Measurements from ENCODE around the gene RNF144B.

Gene RNF144B

DNA sequence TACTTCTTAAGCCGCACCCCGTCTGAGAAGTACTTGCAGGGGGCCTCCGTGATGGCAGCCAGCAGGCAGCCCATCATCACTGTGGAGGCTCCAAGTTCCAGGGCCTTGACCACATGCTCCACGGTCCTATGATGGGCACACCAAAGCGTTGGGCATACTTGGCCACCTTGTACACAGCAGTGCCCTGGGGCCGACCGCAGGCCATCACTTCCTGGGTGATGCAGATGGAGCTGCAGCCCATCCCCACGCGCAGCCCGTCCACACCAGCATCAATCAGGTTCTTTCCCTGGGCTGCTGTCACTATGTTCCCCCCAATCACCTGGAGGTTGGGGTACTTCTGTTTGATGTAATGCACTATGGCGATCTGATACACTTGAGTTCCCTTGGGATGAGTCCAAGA, 19.8 kb upstream of the RNF144B start:
- ATAC-seq (ENCODE audit: low read depth) (no peak), DNase-seq (ENCODE audit: low spot score) (no peak)
- TF ChIP-seq, protein P1, sequence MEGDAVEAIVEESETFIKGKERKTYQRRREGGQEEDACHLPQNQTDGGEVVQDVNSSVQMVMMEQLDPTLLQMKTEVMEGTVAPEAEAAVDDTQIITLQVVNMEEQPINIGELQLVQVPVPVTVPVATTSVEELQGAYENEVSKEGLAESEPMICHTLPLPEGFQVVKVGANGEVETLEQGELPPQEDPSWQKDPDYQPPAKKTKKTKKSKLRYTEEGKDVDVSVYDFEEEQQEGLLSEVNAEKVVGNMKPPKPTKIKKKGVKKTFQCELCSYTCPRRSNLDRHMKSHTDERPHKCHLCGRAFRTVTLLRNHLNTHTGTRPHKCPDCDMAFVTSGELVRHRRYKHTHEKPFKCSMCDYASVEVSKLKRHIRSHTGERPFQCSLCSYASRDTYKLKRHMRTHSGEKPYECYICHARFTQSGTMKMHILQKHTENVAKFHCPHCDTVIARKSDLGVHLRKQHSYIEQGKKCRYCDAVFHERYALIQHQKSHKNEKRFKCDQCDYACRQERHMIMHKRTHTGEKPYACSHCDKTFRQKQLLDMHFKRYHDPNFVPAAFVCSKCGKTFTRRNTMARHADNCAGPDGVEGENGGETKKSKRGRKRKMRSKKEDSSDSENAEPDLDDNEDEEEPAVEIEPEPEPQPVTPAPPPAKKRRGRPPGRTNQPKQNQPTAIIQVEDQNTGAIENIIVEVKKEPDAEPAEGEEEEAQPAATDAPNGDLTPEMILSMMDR (IDR thresholded peaks at IDR 0.05; ENCODE audit: poor library complexity, severe bottlenecking) = no peak
- no peaks in the 10 kb centered on the region for H3K9me3 ChIP-seq (ENCODE audit: severe bottlenecking)
- H3K27ac ChIP-seq (ENCODE audit: poor library complexity, severe bottlenecking) = no peak overlapping the region
- H3K4me1 ChIP-seq (ENCODE audit: insufficient read depth, poor library complexity, severe bottlenecking) = peaks cover 2% of the 10 kb centered on the region
- no peaks in the 10 kb centered on the region for H3K27me3 ChIP-seq (ENCODE audit: insufficient read depth, poor library complexity, severe bottlenecking)
- no peaks in the 10 kb centered on the region for H3K36me3 ChIP-seq (ENCODE audit: low read depth)
- no peak overlapping the region for H3K4me3 ChIP-seq (ENCODE audit: severe bottlenecking)

DNA sequence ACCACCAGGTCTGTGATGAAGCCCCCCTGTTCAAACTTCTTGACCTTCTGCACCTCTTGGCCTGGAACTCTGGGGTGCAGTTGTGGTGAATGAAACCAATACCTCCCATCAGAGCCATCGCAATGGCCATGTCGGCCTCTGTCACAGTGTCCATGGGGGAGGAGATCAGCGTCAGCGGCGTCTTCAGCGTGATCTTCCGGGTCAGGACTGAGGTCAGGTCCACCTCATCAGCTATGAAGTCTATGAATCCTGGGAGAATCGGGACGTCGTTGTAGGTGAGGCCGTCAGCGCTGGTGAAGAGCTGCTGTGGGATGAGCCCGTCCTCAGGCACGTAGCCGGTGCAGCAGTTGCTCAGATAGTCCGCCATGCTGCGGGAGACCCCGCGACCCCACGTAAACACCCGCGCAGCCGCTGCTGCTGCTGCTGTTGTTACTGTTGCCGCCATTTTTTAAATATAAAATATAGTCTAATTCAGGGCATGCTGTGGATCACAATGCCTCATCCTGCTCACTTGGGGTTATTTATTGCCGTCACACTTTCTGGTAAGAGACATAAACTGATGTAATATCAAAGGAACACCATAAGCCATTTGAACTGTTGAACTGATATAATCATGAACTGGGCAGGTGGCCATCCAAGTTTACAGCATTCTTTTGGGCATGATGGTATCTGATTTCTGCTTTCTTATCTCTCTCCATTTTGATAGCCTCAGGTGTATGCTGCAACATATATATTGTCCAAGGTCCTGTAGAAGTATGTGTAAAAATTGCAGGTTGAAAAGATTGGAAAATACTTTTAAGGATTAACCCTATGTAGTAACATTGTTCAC, 18.7 kb upstream of the RNF144B start:
- DNase-seq (ENCODE audit: low spot score) (no peak), ATAC-seq (ENCODE audit: low read depth) (no peak)
- Histone ChIP-seq H3K9me3 (ENCODE audit: severe bottlenecking) (no peaks in the 10 kb centered on the region), H3K4me1 (ENCODE audit: insufficient read depth, poor library complexity, severe bottlenecking) (no peaks in the 10 kb centered on the region), H3K27me3 (ENCODE audit: insufficient read depth, poor library complexity, severe bottlenecking) (no peaks in the 10 kb centered on the region), H3K27ac (ENCODE audit: poor library complexity, severe bottlenecking) (no peak overlapping the region), H3K4me3 (ENCODE audit: severe bottlenecking) (no peak overlapping the region), H3K36me3 (ENCODE audit: low read depth) (no peaks in the 10 kb centered on the region)
- TF ChIP-seq, protein P1 (IDR thresholded peaks at IDR 0.05; ENCODE audit: poor library complexity, severe bottlenecking) = no peak

DNA sequence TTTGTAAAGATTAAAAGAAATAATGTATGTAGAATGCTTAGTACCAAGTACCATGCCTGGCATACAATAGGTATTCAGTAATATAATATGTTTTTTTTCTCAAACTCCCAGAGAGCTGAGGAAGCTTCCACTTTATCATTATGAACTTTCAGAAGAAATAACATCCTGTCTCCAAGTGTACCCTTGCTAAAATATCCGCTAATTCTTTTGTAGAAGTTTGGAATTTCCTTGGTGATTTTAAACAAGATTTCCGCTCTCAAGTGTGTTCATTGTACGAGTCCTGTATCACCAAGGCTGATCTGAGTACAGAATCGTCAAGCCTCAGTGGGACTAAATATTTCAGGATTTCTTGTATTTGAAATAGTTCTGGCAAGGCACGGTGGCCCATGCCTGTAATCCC, 16.1 kb upstream of the RNF144B start:
- ATAC-seq (ENCODE audit: low read depth) (no peak), DNase-seq (ENCODE audit: low spot score) (no peak)
- Histone ChIP-seq H3K9me3 (ENCODE audit: severe bottlenecking) (no peaks in the 10 kb centered on the region), H3K36me3 (ENCODE audit: low read depth) (no peaks in the 10 kb centered on the region), H3K27ac (ENCODE audit: poor library complexity, severe bottlenecking) (no peak overlapping the region), H3K4me1 (ENCODE audit: insufficient read depth, poor library complexity, severe bottlenecking) (no peaks in the 10 kb centered on the region), H3K27me3 (ENCODE audit: insufficient read depth, poor library complexity, severe bottlenecking) (no peaks in the 10 kb centered on the region), H3K4me3 (ENCODE audit: severe bottlenecking) (no peak overlapping the region)
- TF ChIP-seq, protein P1 (IDR thresholded peaks at IDR 0.05; ENCODE audit: poor library complexity, severe bottlenecking) = no peak

DNA sequence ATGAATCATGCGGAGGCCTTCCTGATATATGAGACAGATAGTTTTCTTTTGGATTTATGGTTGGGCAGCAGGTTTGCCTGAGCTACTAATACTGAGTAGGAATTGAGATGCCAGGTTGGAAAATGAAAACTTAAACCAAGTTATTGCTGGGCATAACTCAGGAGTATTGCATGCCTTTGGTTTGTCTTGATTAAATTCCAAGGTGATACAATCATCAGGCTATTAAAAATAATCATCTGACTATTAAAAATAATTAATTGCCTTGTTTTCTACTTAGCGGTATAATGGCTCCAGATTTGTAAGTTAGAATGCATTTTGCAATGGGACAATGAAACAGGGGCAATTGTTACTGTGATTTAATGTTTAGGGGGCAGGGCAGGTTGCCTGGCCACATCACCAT, 15.5 kb upstream of the RNF144B start:
- Histone ChIP-seq H3K27me3 (ENCODE audit: insufficient read depth, poor library complexity, severe bottlenecking) (no peaks in the 10 kb centered on the region), H3K4me1 (ENCODE audit: insufficient read depth, poor library complexity, severe bottlenecking) (no peaks in the 10 kb centered on the region), H3K9me3 (ENCODE audit: severe bottlenecking) (no peaks in the 10 kb centered on the region), H3K36me3 (ENCODE audit: low read depth) (no peaks in the 10 kb centered on the region), H3K27ac (ENCODE audit: poor library complexity, severe bottlenecking) (no peak overlapping the region), H3K4me3 (ENCODE audit: severe bottlenecking) (no peak overlapping the region)
- DNase-seq (ENCODE audit: low spot score) (no peak), ATAC-seq (ENCODE audit: low read depth) (no peak)
- TF ChIP-seq, protein P1 (IDR thresholded peaks at IDR 0.05; ENCODE audit: poor library complexity, severe bottlenecking) = no peak

DNA sequence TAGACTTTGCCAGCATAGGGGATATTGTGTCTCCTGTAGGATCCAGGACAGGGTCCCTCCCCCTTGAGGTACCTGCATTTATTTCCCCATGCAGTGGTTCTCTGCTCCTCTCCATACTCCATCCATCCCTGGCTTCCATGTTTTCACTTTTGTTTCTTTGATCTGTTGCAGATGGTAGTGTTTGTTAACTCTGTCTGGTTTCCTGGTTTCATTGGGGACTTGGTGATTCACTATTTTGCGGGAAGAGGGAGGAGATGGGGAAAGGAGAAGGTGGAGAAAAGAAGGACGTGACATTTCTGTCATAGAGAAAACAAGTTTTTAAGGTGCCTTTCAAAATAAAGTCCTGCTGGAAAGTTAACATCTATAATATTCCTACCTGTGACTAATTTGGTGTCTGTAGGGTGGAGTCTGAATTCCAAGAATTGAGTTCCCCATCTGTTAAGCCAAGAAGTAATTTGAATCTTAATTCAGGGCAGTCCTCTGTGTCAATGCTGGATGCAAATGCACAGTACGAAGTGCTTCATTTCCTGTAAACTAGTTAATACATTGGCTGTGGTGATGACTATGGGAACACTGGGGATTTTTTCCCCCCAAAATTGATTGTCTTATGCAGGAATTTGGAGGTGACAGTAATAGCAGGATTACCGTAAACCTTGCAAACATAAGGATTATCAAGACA, 6.9 kb upstream of the RNF144B start:
- DNase-seq (ENCODE audit: low spot score) (no peak), ATAC-seq (ENCODE audit: low read depth) (no peak)
- Histone ChIP-seq H3K4me1 (ENCODE audit: insufficient read depth, poor library complexity, severe bottlenecking) (peaks cover 5% of the 10 kb centered on the region), H3K27me3 (ENCODE audit: insufficient read depth, poor library complexity, severe bottlenecking) (no peaks in the 10 kb centered on the region), H3K4me3 (ENCODE audit: severe bottlenecking) (no peak overlapping the region), H3K36me3 (ENCODE audit: low read depth) (no peaks in the 10 kb centered on the region), H3K27ac (ENCODE audit: poor library complexity, severe bottlenecking) (no peak overlapping the region), H3K9me3 (ENCODE audit: severe bottlenecking) (no peaks in the 10 kb centered on the region)
- TF ChIP-seq, protein P1 (IDR thresholded peaks at IDR 0.05; ENCODE audit: poor library complexity, severe bottlenecking) = no peak

Measured in RWPE2 (cell line).